ENCODE measurements around the gene MDGA2. TPM values are rescaled to one million over a fixed set of nuclear protein-coding genes. Genes with fewer than 3 reads are reported as not detected.

Gene MDGA2
- total and polyA plus RNA-seq, 11 donors, result 0.12 to 0.26 TPM; not detected in 9

- H3K27me3 ChIP-seq, result no peaks in the 10 kb centered on the region
- DNase-seq, result no peak
- H3K27ac ChIP-seq, result no peak overlapping the region
- H3K36me3 ChIP-seq, result no peaks in the 10 kb centered on the region
- no peak for ATAC-seq
- WGBS, 4 donors, result 45 to 63% (median 53%) methylated on average over 1 of the region's 1 CpG
- intact Hi-C loops (cut with DNase I), result no loop called here
- no peak overlapping the region for H3K4me3 ChIP-seq
- no peaks in the 10 kb centered on the region for H3K9me3 ChIP-seq
- no peaks in the 10 kb centered on the region for H3K4me1 ChIP-seq
- TF ChIP-seq POLR2A (IDR thresholded peaks at IDR 0.05), result no peak
- no peak for TF ChIP-seq CTCF (IDR thresholded peaks at IDR 0.05)
Observed at GRCh38 chr14:47422191-47422590, 253.2 kb downstream of the MDGA2 start.

GRCh38 chr14:47411523-47411922 is 263.9 kb downstream of the MDGA2 start:
- ATAC-seq (no peak), DNase-seq (no peak)
- Histone ChIP-seq H3K27me3 (no peaks in the 10 kb centered on the region), H3K9me3 (no peaks in the 10 kb centered on the region), H3K36me3 (no peaks in the 10 kb centered on the region), H3K4me1 (no peaks in the 10 kb centered on the region), H3K4me3 (no peak overlapping the region), H3K27ac (no peak overlapping the region)
- no peak for TF ChIP-seq CTCF (IDR thresholded peaks at IDR 0.05)
- TF ChIP-seq POLR2A (IDR thresholded peaks at IDR 0.05), result no peak
- 89 to 93% (median 91%) methylated on average over 5 of the region's 5 CpGs for WGBS, 4 donors
- intact Hi-C loops (cut with DNase I), result no loop called here

- Histone ChIP-seq H3K36me3 (no peaks in the 10 kb centered on the region), H3K9me3 (no peaks in the 10 kb centered on the region), H3K27ac (no peak overlapping the region), H3K4me1 (no peaks in the 10 kb centered on the region), H3K27me3 (no peaks in the 10 kb centered on the region), H3K4me3 (no peak overlapping the region)
- TF ChIP-seq POLR2A (IDR thresholded peaks at IDR 0.05), result no peak
- no peak for TF ChIP-seq CTCF (IDR thresholded peaks at IDR 0.05)
- WGBS, 4 donors, result 62 to 75% (median 65%) methylated on average over 1 of the region's 1 CpG
- no peak for DNase-seq
- intact Hi-C loops (cut with DNase I), result no loop called here
- no peak for ATAC-seq
Observed at GRCh38 chr14:47392326-47392725, 283.1 kb downstream of the MDGA2 start.

- intact Hi-C loops (cut with DNase I), result no loop called here
- ATAC-seq, result no peak
- Histone ChIP-seq H3K9me3 (no peaks in the 10 kb centered on the region), H3K4me1 (peaks cover 0 to 4% (median 0%) of the 10 kb centered on the region in 12 donors), H3K27ac (no peak overlapping the region), H3K36me3 (no peaks in the 10 kb centered on the region), H3K4me3 (no peak overlapping the region), H3K27me3 (no peaks in the 10 kb centered on the region)
- 68 to 79% (median 73%) methylated on average over 5 of the region's 5 CpGs for WGBS, 4 donors
- no peak for DNase-seq
- TF ChIP-seq CTCF (IDR thresholded peaks at IDR 0.05) (no peak), POLR2A (IDR thresholded peaks at IDR 0.05) (no peak)
Observed at GRCh38 chr14:47390831-47391504, 284.4 kb downstream of the MDGA2 start.

All from heart left ventricle (tissue), 16 donors.